OCI-LY1 (cell line): ENCODE data around the gene HPF1.

Experiments used
- EZH2 ChIP-seq: fragments of 200-600 bp; sonication (generic), shearing (Covaris generic); IDR thresholded peaks from 2 replicates; pipeline ENCODE4 v1.8.0; 2017; ENCODE audit warnings: borderline replicate concordance, mixed run types, mild to moderate bottlenecking, antibody characterized with exemption, low read length, moderate library complexity, mixed read lengths
- TF ChIP-seq, protein P1 (sequence below): fragments of 200-600 bp; sonication (generic), shearing (Covaris generic); IDR thresholded peaks from 2 replicates; pipeline ENCODE4 v1.5.1; 2017; ENCODE audit warnings: mild to moderate bottlenecking, antibody characterized with exemption, low read length, moderate library complexity, mixed read lengths

DNA sequence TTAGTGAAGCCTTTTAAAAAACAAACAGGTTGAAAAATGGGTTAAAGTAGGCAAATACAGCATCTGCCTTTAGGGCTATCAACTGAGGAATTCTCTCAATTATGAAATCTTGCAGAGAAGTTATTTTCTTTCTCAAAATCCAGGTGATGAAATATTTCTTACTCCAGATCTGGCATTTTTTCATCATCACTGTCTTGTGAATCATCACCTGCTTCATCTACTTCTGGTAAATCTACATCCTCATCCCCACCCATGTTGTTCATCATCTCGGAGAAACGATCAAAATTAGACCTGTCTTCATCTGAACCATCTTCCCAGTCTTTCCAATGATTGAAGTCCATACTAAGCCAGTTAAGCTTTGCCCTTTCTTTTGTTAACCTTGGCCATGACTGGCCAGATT lies 33.3 kb upstream of the HPF1 start:
- TF ChIP-seq EZH2: no peak
- TF ChIP-seq, protein P1, sequence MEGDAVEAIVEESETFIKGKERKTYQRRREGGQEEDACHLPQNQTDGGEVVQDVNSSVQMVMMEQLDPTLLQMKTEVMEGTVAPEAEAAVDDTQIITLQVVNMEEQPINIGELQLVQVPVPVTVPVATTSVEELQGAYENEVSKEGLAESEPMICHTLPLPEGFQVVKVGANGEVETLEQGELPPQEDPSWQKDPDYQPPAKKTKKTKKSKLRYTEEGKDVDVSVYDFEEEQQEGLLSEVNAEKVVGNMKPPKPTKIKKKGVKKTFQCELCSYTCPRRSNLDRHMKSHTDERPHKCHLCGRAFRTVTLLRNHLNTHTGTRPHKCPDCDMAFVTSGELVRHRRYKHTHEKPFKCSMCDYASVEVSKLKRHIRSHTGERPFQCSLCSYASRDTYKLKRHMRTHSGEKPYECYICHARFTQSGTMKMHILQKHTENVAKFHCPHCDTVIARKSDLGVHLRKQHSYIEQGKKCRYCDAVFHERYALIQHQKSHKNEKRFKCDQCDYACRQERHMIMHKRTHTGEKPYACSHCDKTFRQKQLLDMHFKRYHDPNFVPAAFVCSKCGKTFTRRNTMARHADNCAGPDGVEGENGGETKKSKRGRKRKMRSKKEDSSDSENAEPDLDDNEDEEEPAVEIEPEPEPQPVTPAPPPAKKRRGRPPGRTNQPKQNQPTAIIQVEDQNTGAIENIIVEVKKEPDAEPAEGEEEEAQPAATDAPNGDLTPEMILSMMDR: no peak
